K562 (cell line): ENCODE data around the gene ADGRB3. TPM values are rescaled to one million over a fixed set of nuclear protein-coding genes. Genes with fewer than 3 reads are reported as not detected.

Experiments used
- ATAC-seq: fragments of 200-7000 bp; cut with Tn5 transposase; 3 replicates; pipeline ENCODE4 v1.9.1; 2020; ENCODE audit warnings: moderate library complexity
- BruUV-seq: library from RNA; stranded (reverse); fragments of 400-500 nt; replicated peaks from 2 replicates; lab custom pipeline; 2021; lab: Mats Ljungman, UMichigan
- CTCF ChIA-PET: fragments of 300-600 bp; formaldehyde crosslinking; extraction: SDS; loops from one replicate; lab custom pipeline; 2021; ENCODE audit warnings: low intra/inter-chr PET ratio; lab: Yijun Ruan, JAX
- POLR2A ChIA-PET: fragments of 300-600, 350-650 bp; sonication (Branson Sonifier 250); formaldehyde crosslinking; extraction: SDS; loops from one replicate; lab custom pipeline; 2021; ENCODE audit warnings: antibody characterized with exemption, inconsistent platforms; lab: Yijun Ruan, JAX
- DNase-seq, 4 experiments: peaks; one replicate each; pipeline versions ENCODE4 v3.0.0 to v3.0.0-alpha.2; 2011 to 2018; ENCODE audit warnings: low spot score in 3 of 4, mixed read lengths in 3 of 4; ENCODE audit errors: extremely low read depth in 1 of 4
- FAIRE-seq: peaks from 2 replicates; lab custom pipeline; 2011; peaks lifted over from hg19 to GRCh38; lab: Jason Lieb, UNC
- H2AFZ ChIP-seq: 2 replicates; pipeline ENCODE4 v1.6.0; 2011; ENCODE audit warnings: low read depth, low read length, control low read depth, inconsistent platforms
- H3K27ac ChIP-seq: fragments of 200-600 bp; 3 replicates; pipeline ENCODE4 v1.8.0; 2011; ENCODE audit warnings: low read depth, mild to moderate bottlenecking, control low read depth, inconsistent platforms, low read length, moderate library complexity, mixed read lengths; ENCODE audit errors: extremely low read depth
- H3K27me3 ChIP-seq, 2 experiments: fragments of 300-600 bp in 1 of 2; 2 replicates in 1 of 2; 3 replicates in 1 of 2; pipeline versions ENCODE4 v1.6.0 to v1.8.0; 2011; ENCODE audit warnings: inconsistent platforms in 2 of 2, low read length in 2 of 2, mild to moderate bottlenecking in 1 of 2, mixed read lengths in 1 of 2, moderate library complexity in 1 of 2; ENCODE audit not compliant: control insufficient read depth in 2 of 2, insufficient read depth in 2 of 2
- H3K36me3 ChIP-seq: fragments of 300-600 bp; 3 replicates; pipeline ENCODE4 v1.8.0; 2011; ENCODE audit warnings: mild to moderate bottlenecking, low read length, inconsistent platforms; ENCODE audit not compliant: control insufficient read depth, insufficient read depth
- H3K4me1 ChIP-seq, 2 experiments: fragments of 200-600 bp in 1 of 2; replicated peaks in 1 of 2; 2 replicates in 1 of 2; 3 replicates in 1 of 2; pipeline versions ENCODE4 v1.5.1 to v1.8.0; 2011; ENCODE audit warnings: inconsistent platforms in 2 of 2, low read length in 2 of 2, mild to moderate bottlenecking in 1 of 2, mixed read lengths in 1 of 2, moderate library complexity in 1 of 2; ENCODE audit not compliant: control insufficient read depth in 2 of 2, insufficient read depth in 2 of 2
- H3K4me2 ChIP-seq: 2 replicates; pipeline ENCODE4 v1.6.1; 2011; ENCODE audit warnings: low read length, control low read depth, inconsistent platforms, mixed read lengths; ENCODE audit not compliant: insufficient read depth
- H3K4me3 ChIP-seq: fragments of 200-600 bp; sonication (generic), shearing (Covaris generic); 2 replicates; pipeline ENCODE4 v1.5.1; 2016; ENCODE audit warnings: control low read depth, inconsistent platforms
- H3K79me2 ChIP-seq: fragments of 200-600 bp; 3 replicates; pipeline ENCODE4 v1.8.0; 2011; ENCODE audit warnings: low read length, inconsistent platforms; ENCODE audit not compliant: control insufficient read depth, insufficient read depth
- H3K9ac ChIP-seq, 2 experiments: 2 replicates each; pipeline versions ENCODE4 v1.6.0 to v1.6.1; 2011; ENCODE audit warnings: low read depth in 2 of 2, low read length in 2 of 2, control low read depth in 1 of 2, inconsistent platforms in 1 of 2, mild to moderate bottlenecking in 1 of 2, mixed read lengths in 1 of 2; ENCODE audit not compliant: insufficient read depth in 1 of 2
- H3K9me1 ChIP-seq: one replicate; pipeline ENCODE4 v1.6.0; 2011; ENCODE audit warnings: inconsistent platforms, mild to moderate bottlenecking, low read length, moderate library complexity; ENCODE audit not compliant: control insufficient read depth, insufficient read depth
- H3K9me3 ChIP-seq: replicated peaks from 2 replicates; pipeline ENCODE4 v1.5.1; 2011; ENCODE audit warnings: low read depth, low read length, inconsistent platforms; ENCODE audit not compliant: control insufficient read depth, insufficient read depth
- H4K20me1 ChIP-seq: replicated peaks from 2 replicates; pipeline ENCODE4 v1.6.1; 2011; ENCODE audit warnings: low read length, inconsistent platforms, mixed read lengths; ENCODE audit not compliant: control insufficient read depth, insufficient read depth
- ATF2 ChIP-seq: sonication (generic); formaldehyde crosslinking; IDR thresholded peaks from 2 replicates; pipeline ENCODE4 v1.8.1; 2022; ENCODE audit warnings: missing genetic modification reagents
- C11orf30 ChIP-seq: fragments of 450-650 bp; IDR thresholded peaks from 2 replicates; pipeline ENCODE4 v1.6.1; 2016; ENCODE audit warnings: low read depth, mild to moderate bottlenecking
- CAMTA2 ChIP-seq: fragments of 250-450 bp; sonication (Bioruptor Pico); conservative IDR thresholded peaks from 2 replicates; pipeline ENCODE4 v1.5.1; 2022
- FOSL1 ChIP-seq: fragments of 200-800 bp; sonication (Bioruptor generic); conservative IDR thresholded peaks from 2 replicates; pipeline ENCODE4 v1.6.1; 2016; ENCODE audit warnings: missing genetic modification characterization, missing compliant biosample characterization
- FOXM1 ChIP-seq, 2 experiments: fragments of 450-650 bp in 1 of 2; sonication (generic) in 1 of 2; formaldehyde crosslinking in 1 of 2; IDR thresholded peaks; 2 replicates each; pipeline versions ENCODE4 v1.6.1 to v1.9.0; 2017 to 2022; ENCODE audit warnings: low read depth in 2 of 2, mild to moderate bottlenecking in 2 of 2, missing genetic modification reagents in 1 of 2, moderate library complexity in 1 of 2
- HMBOX1 ChIP-seq: sonication (generic); IDR thresholded peaks from 2 replicates; pipeline ENCODE4 v1.6.1; 2016
- SMARCA4 ChIP-seq: fragments of 450-650 bp; IDR thresholded peaks from 2 replicates; pipeline ENCODE4 v1.6.1; 2016
- TAF1 ChIP-seq: IDR thresholded peaks from 2 replicates; pipeline ENCODE4 v1.6.1; 2011; ENCODE audit warnings: mild to moderate bottlenecking, low read length, moderate library complexity; ENCODE audit not compliant: insufficient read depth, control insufficient read depth, severe bottlenecking; ENCODE audit errors: extremely low read depth
- TAF9B ChIP-seq: fragments of 450-650 bp; IDR thresholded peaks from 2 replicates; pipeline ENCODE4 v1.6.1; 2018; ENCODE audit warnings: mild to moderate bottlenecking; ENCODE audit not compliant: partially characterized antibody
- WHSC1 ChIP-seq: IDR thresholded peaks from one replicate; pipeline ENCODE4 v1.6.1; 2012; ENCODE audit warnings: low read length, control low read depth, inconsistent platforms
- ZFP36 ChIP-seq: fragments of 150-350 bp; IDR thresholded peaks from 2 replicates; pipeline ENCODE4 v1.6.1; 2018; ENCODE audit warnings: low read length, low read depth; ENCODE audit not compliant: partially characterized antibody
- ZNF311 ChIP-seq: fragments of 250-450 bp; sonication (Bioruptor Pico); IDR thresholded peaks from 2 replicates; pipeline ENCODE4 v1.4.0; 2020; ENCODE audit warnings: mild to moderate bottlenecking, moderate library complexity
- ZNF561 ChIP-seq: fragments of 450-650 bp; formaldehyde crosslinking; conservative IDR thresholded peaks from 2 replicates; pipeline ENCODE4 v1.4.0; 2020; ENCODE audit warnings: mild to moderate bottlenecking, moderate library complexity
- WGBS: fragments of 100-300 bp; shearing (Covaris generic); methylation state at CpG from one replicate; pipeline ENCODE4 v1.1.6; 2016; ENCODE audit warnings: low coverage, mixed read lengths; ENCODE audit not compliant: insufficient coverage; ENCODE audit errors: missing lambda C conversion rate; 5-methylcytosine and 5-hydroxymethylcytosine counted together
- in situ Hi-C: fragments of 300-500 bp; cut with MboI; formaldehyde crosslinking; loops from 4 replicates; pipeline ENCODE4 v1.15.0; 2018; ENCODE audit warnings: inconsistent platforms, mixed read lengths
- intact Hi-C: fragments of 100-400 bp; cut with micrococcal nuclease; formaldehyde crosslinking; loops from 2 replicates; pipeline ENCODE4 v1.14.2; 2022
- polyA plus RNA-seq, 8 experiments: library from polyadenylated mRNA; depleted of rRNA in 4 of 8; stranded (reverse) in 5 of 8; unstranded in 3 of 8; fragments of >200 nt; fragmentation: Nextera tagmentation in 2 of 8; fragmentation: Illumina TruSeq in 1 of 8; extraction: Ambion mirVana in 2 of 8; extraction: Trizol in 1 of 8; gene quantifications; 2 replicates each; pipeline versions ENCODE4 v1.2.1 to v1.2.3, GENCODE V29; 2011 to 2014; ENCODE audit warnings: inconsistent platforms in 1 of 8, missing spikeins in 1 of 8
- total RNA-seq, 7 experiments: library from RNA; depleted of rRNA in 6 of 7; stranded (reverse); fragments of >200 nt in 6 of 7; fragmentation: Illumina TruSeq in 2 of 7; extraction: Trizol in 2 of 7; gene quantifications; 2 replicates each; pipeline versions ENCODE4 v1.2.1 to v1.2.3, GENCODE V29; 2011 to 2021; ENCODE audit warnings: low replicate concordance in 1 of 7
- TF ChIP-seq, protein P1 (sequence below): fragments of 450-650 bp; IDR thresholded peaks from 2 replicates; pipeline ENCODE4 v1.6.1; 2018; ENCODE audit warnings: mild to moderate bottlenecking, low read depth; ENCODE audit not compliant: partially characterized antibody
- TF ChIP-seq, protein P2 (sequence below): sonication (generic); formaldehyde crosslinking; IDR thresholded peaks from 2 replicates; pipeline ENCODE4 v1.8.1; 2023; ENCODE audit warnings: mild to moderate bottlenecking, missing genetic modification reagents, moderate library complexity
- TF ChIP-seq, protein P3 (sequence below): fragments of 250-450 bp; sonication (Bioruptor Pico); IDR thresholded peaks from 2 replicates; pipeline ENCODE4 v1.5.0; 2021

The ADGRB3 gene
- total and polyA plus RNA-seq, 9 of the 15 experiments (the other 6 are each of a cell fraction or from before 2014, with no cell fraction given) = 0.90 to 7.8 (median 2.4) TPM

DNA sequence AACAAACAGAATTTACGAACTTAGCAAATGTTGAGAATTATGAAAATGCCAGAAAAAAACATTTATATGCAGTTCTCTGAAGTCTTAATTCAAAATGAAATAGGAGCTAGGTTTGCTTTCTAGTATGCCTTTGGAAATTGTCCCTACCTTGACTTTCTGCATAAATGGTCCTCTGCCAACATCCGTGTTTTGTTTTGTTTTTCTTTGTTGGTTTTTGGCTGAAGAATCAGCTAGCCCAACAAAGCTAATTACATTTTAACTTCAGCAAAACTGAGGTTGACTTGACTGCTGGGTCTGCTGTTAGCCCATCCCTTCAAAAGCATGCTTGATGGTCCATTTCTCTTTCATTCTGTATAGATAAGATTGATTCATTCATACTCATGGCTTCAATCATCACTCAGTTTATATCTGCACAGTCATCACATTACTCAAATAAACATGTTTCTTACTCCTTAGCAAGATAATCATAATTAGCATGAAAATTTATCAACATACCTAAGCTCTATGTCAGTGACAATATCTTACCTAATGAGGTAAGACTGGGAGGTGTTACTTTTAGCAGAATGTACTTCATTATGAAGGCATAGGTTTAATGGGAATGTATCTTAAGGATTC, 76.4 kb downstream of the ADGRB3 start:
- in situ Hi-C loops = no loop called here
- intact Hi-C loops = no loop called here
- Histone ChIP-seq H3K79me2 (0 out of 3 replicates have a peak, but pooled peaks cover 3% of the 10 kb centered on the region), H2AFZ (no peak overlapping the region), H3K9ac (no peak overlapping the region), H3K27ac (no peak overlapping the region), H3K4me1 (peaks cover 0 to 12% of the 10 kb centered on the region in 2 experiments; a peak in 3 of 5 replicates), H3K4me3 (no peak overlapping the region), H3K4me2 (no peak overlapping the region), H3K9me1 (no peaks in the 10 kb centered on the region), H3K27me3 (no peaks in the 10 kb centered on the region), H3K9me3 (no peaks in the 10 kb centered on the region; the same call in 1 of the 2 replicates), H3K36me3 (no peaks in the 10 kb centered on the region), H4K20me1 (no peaks in the 10 kb centered on the region)
- ChIA-PET CTCF (no interaction called here), POLR2A (interaction anchor here (0.7 kb wide), 1 partner anchor 46 kb away, joined by 3 read pairs; no protein-coding TSS in a partner anchor)
- 34% methylated on average over 2 of the region's 2 CpGs for WGBS
- no peak for DNase-seq
- no TSS peak for BruUV-seq
- ATAC-seq = 0 out of 3 replicates have a peak, but pooled peaks have one; percentile 17
- FAIRE-seq = no peak
- TF ChIP-seq TAF9B (no peak), WHSC1 (no peak), HMBOX1 (no peak), ATF2 (CRISPR knock-in tag) (no peak), FOSL1 (tag) (no peak), FOXM1 (IDR thresholded peaks at IDR 0.05; ENCODE audit: low read depth) (no peak), FOXM1 (CRISPR knock-in tag; IDR thresholded peaks at IDR 0.05; ENCODE audit: low read depth) (no peak), ZNF561 (CRISPR knock-in tag) (no peak), TAF1 (no peak), C11orf30 (peak; percentile 90), ZFP36 (no peak), CAMTA2 (CRISPR knock-in tag) (no peak), ZNF311 (CRISPR knock-in tag) (no peak), SMARCA4 (0 out of 2 replicates have a peak, but pooled peaks have one; percentile 14)
- TF ChIP-seq, protein P1, sequence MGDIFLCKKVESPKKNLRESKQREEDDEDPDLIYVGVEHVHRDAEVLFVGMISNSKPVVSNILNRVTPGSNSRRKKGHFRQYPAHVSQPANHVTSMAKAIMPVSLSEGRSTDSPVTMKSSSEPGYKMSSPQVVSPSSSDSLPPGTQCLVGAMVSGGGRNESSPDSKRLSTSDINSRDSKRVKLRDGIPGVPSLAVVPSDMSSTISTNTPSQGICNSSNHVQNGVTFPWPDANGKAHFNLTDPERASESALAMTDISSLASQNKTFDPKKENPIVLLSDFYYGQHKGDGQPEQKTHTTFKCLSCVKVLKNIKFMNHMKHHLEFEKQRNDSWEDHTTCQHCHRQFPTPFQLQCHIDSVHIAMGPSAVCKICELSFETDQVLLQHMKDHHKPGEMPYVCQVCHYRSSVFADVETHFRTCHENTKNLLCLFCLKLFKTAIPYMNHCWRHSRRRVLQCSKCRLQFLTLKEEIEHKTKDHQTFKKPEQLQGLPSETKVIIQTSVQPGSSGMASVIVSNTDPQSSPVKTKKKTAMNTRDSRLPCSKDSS = no peak
- TF ChIP-seq, protein P2, sequence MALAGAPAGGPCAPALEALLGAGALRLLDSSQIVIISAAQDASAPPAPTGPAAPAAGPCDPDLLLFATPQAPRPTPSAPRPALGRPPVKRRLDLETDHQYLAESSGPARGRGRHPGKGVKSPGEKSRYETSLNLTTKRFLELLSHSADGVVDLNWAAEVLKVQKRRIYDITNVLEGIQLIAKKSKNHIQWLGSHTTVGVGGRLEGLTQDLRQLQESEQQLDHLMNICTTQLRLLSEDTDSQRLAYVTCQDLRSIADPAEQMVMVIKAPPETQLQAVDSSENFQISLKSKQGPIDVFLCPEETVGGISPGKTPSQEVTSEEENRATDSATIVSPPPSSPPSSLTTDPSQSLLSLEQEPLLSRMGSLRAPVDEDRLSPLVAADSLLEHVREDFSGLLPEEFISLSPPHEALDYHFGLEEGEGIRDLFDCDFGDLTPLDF (CRISPR knock-in tag) = no peak
- TF ChIP-seq, protein P3, sequence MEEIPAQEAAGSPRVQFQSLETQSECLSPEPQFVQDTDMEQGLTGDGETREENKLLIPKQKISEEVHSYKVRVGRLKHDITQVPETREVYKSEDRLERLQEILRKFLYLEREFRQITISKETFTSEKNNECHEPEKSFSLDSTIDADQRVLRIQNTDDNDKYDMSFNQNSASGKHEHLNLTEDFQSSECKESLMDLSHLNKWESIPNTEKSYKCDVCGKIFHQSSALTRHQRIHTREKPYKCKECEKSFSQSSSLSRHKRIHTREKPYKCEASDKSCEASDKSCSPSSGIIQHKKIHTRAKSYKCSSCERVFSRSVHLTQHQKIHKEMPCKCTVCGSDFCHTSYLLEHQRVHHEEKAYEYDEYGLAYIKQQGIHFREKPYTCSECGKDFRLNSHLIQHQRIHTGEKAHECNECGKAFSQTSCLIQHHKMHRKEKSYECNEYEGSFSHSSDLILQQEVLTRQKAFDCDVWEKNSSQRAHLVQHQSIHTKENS (CRISPR knock-in tag) = no peak
